GM23248 (cell line): ENCODE measurements around the gene ARPC5L. TPM values are rescaled to one million over a fixed set of nuclear protein-coding genes. Genes with fewer than 3 reads are reported as not detected.
"Not testable (repeated sequence)": the region's sequence is repeated elsewhere in the genome, so short reads cannot be mapped to it uniquely, and the experiment has no call there.

Source experiments
- DNase-seq: peaks from one replicate; pipeline ENCODE4 v3.0.0-alpha.2; 2015
- H2AFZ ChIP-seq: fragments of 200-600 bp; sonication (generic); 2 replicates; pipeline ENCODE4 v1.6.1; 2016; ENCODE audit warnings: antibody characterized with exemption
- H3F3A ChIP-seq: fragments of 200-600 bp; sonication (generic); 2 replicates; pipeline ENCODE4 v1.6.1; 2016; ENCODE audit warnings: mild to moderate bottlenecking, antibody characterized with exemption, mixed run types; ENCODE audit not compliant: insufficient read depth
- H3K27ac ChIP-seq: fragments of 200-600 bp; sonication (generic); 2 replicates; pipeline ENCODE4 v1.5.1; 2016; ENCODE audit warnings: mild to moderate bottlenecking
- H3K27me3 ChIP-seq: fragments of 200-600 bp; sonication (generic); replicated peaks from 2 replicates; pipeline ENCODE4 v1.6.1; 2016; ENCODE audit warnings: mild to moderate bottlenecking; ENCODE audit not compliant: insufficient read depth
- H3K36me3 ChIP-seq: fragments of 200-600 bp; sonication (generic); 2 replicates; pipeline ENCODE4 v1.6.1; 2016; ENCODE audit warnings: low read depth, mild to moderate bottlenecking
- H3K4me1 ChIP-seq: fragments of 200-600 bp; sonication (generic); 2 replicates; pipeline ENCODE4 v1.6.1; 2016; ENCODE audit warnings: mild to moderate bottlenecking; ENCODE audit not compliant: insufficient read depth
- H3K4me2 ChIP-seq: fragments of 200-600 bp; sonication (generic); one replicate; pipeline ENCODE4 v1.6.1; 2016; ENCODE audit warnings: mild to moderate bottlenecking; ENCODE audit not compliant: unreplicated experiment
- H3K4me3 ChIP-seq: fragments of 200-600 bp; sonication (generic); 2 replicates; pipeline ENCODE4 v1.5.1; 2016; ENCODE audit warnings: mild to moderate bottlenecking
- H3K79me2 ChIP-seq: fragments of 200-600 bp; sonication (generic); 2 replicates; pipeline ENCODE4 v1.6.1; 2016; ENCODE audit warnings: mild to moderate bottlenecking; ENCODE audit not compliant: insufficient read depth
- H3K9ac ChIP-seq: fragments of 200-600 bp; sonication (generic); 2 replicates; pipeline ENCODE4 v1.6.1; 2016; ENCODE audit warnings: mild to moderate bottlenecking
- H3K9me2 ChIP-seq: fragments of 200-600 bp; sonication (generic); 2 replicates; pipeline ENCODE4 v1.6.1; 2016; ENCODE audit warnings: mixed run types, mild to moderate bottlenecking, moderate library complexity; ENCODE audit not compliant: insufficient read depth
- H3K9me3 ChIP-seq: fragments of 200-600 bp; sonication (generic); one replicate; pipeline ENCODE4 v1.6.1; 2017; ENCODE audit warnings: low read depth
- H4K20me1 ChIP-seq: fragments of 200-600 bp; sonication (generic); 2 replicates; pipeline ENCODE4 v1.6.0; 2016; ENCODE audit not compliant: insufficient read depth
- EZH2 ChIP-seq: fragments of 200-600 bp; sonication (generic); IDR thresholded peaks from 2 replicates; pipeline ENCODE4 v1.6.1; 2018; ENCODE audit warnings: antibody characterized with exemption, mild to moderate bottlenecking; ENCODE audit not compliant: insufficient read depth, poor library complexity, severe bottlenecking
- EZH2phosphoT487 ChIP-seq: fragments of 200-600 bp; sonication (generic); IDR thresholded peaks from 2 replicates; pipeline ENCODE4 v1.6.1; 2018; ENCODE audit warnings: antibody characterized with exemption, moderate library complexity, mild to moderate bottlenecking, low read depth; ENCODE audit not compliant: insufficient read depth
- WGBS, 2 experiments: methylation state at CpG; one replicate each; pipeline ENCODE4 v1.1.6; 2015 to 2017; ENCODE audit warnings: low lambda C conversion rate in 2 of 2, low coverage in 1 of 2; ENCODE audit errors: missing lambda C conversion rate in 2 of 2; 5-methylcytosine and 5-hydroxymethylcytosine counted together
- in situ Hi-C: fragments of 300-500 bp; cut with MboI; formaldehyde crosslinking; loops from 2 replicates; pipeline ENCODE4 v1.15.0; 2020
- polyA plus RNA-seq: library from polyadenylated mRNA; unstranded; fragments of >200 nt; fragmentation: Nextera tagmentation; extraction: Ambion mirVana; gene quantifications from 2 replicates; pipeline ENCODE4 v1.2.1, GENCODE V29; 2016
- total RNA-seq: library from RNA; depleted of rRNA; stranded (reverse); fragments of >200 nt; shearing (Covaris generic); gene quantifications from 2 replicates; pipeline ENCODE4 v1.2.3, GENCODE V29; 2014

ARPC5L gene
- total and polyA plus RNA-seq, 2 experiments from 2014 or later, result 31.5 to 77.6 TPM

DNA sequence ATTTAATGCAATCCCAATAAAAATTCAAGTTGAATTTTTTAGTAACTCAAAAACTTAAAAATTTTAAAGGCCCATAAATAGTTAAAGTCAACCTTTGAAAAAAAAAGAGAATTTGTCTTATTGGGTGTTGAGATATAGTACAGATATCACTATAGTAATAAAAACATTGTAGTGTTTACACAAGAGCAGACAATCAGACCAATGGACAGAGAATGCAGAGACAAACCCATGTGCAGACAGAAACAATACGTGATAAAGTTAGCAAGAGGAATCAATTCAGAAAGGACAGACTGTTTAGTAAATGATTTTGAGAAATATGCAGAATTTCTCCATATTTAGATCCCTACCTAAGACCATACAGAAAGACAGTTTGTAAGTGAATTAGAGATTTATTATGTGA lies 45.0 kb downstream of the ARPC5L start:
- Histone ChIP-seq H3K9ac (no peak overlapping the region), H3K4me2 (no peak overlapping the region), H2AFZ (no peak overlapping the region), H3K9me3 (no peaks in the 10 kb centered on the region), H3K79me2 (no peaks in the 10 kb centered on the region), H3K36me3 (peaks cover 16% of the 10 kb centered on the region; the same call in 1 of the 2 replicates), H4K20me1 (no peaks in the 10 kb centered on the region), H3K4me1 (peaks cover 2% of the 10 kb centered on the region; the same call in 1 of the 2 replicates), H3K27ac (no peak overlapping the region), H3K9me2 (no peaks in the 10 kb centered on the region), H3K27me3 (no peaks in the 10 kb centered on the region), H3K4me3 (no peak overlapping the region), H3F3A (peaks cover 6% of the 10 kb centered on the region; the same call in 1 of the 2 replicates)
- WGBS, 2 experiments, result 100% methylated on average over 1 of the region's 1 CpG
- DNase-seq, result no peak
- TF ChIP-seq EZH2, result no peak
- in situ Hi-C loops, result no loop called here

- no peak overlapping the region for H3K4me3 ChIP-seq
- H3K9me2 ChIP-seq, result no peaks in the 10 kb centered on the region
- no peak for DNase-seq
- no peak overlapping the region for H3K4me2 ChIP-seq
- TF ChIP-seq EZH2phosphoT487 (no peak), EZH2 (no peak)
- H3K27me3 ChIP-seq, result no peaks in the 10 kb centered on the region
- in situ Hi-C loops, result no loop called here
- no peaks in the 10 kb centered on the region for H3K9me3 ChIP-seq
- H3K4me1 ChIP-seq, result no peaks in the 10 kb centered on the region
- H4K20me1 ChIP-seq, result no peaks in the 10 kb centered on the region
- H3F3A ChIP-seq, result peaks cover 1% of the 10 kb centered on the region; the same call in 1 of the 2 replicates
- no peak overlapping the region for H3K9ac ChIP-seq
- 95 to 98% methylated on average over 2 of the region's 2 CpGs for WGBS, 2 experiments
- H3K27ac ChIP-seq, result no peak overlapping the region
- H2AFZ ChIP-seq, result no peak overlapping the region
- peaks cover 16% of the 10 kb centered on the region; the same call in 1 of the 2 replicates for H3K36me3 ChIP-seq
- no peaks in the 10 kb centered on the region for H3K79me2 ChIP-seq
Measured at GRCh38 chr9:124908098-124908497, 46.2 kb downstream of the ARPC5L start.

DNA sequence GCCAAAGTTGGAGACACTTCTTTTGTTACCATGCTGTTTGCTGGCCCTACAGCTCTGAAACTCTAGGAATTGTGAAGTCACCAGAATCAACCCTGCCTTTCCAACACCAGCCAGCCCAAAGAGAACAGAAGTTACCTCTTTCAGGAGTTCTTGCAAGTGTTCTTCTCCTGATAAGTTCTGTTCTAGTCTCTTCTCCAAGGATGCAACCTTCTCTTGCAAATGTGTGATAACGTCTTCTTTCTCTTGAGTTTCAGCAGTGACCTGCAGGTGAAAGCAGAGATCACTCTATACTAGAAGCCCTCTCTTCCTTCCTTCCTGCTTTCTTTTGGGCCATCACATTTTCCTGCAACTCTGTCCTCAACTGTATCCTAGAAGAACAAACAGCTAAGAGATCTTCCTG lies 49.8 kb downstream of the ARPC5L start:
- 93 to 96% methylated on average over 1 of the region's 1 CpG for WGBS, 2 experiments

GRCh38 chr9:124913378-124913777 lies 51.4 kb downstream of the ARPC5L start:
- H3K9me3 ChIP-seq, result no peaks in the 10 kb centered on the region
- H3K9me2 ChIP-seq, result no peaks in the 10 kb centered on the region
- H4K20me1 ChIP-seq, result no peaks in the 10 kb centered on the region
- H3K4me3 ChIP-seq, result no peak overlapping the region
- no peaks in the 10 kb centered on the region for H3K27me3 ChIP-seq
- TF ChIP-seq EZH2 (no peak), EZH2phosphoT487 (no peak)
- H3F3A ChIP-seq, result no peaks in the 10 kb centered on the region
- H3K4me2 ChIP-seq, result no peak overlapping the region
- H3K36me3 ChIP-seq, result 0 out of 2 replicates have a peak, but pooled peaks cover 12% of the 10 kb centered on the region
- 95 to 97% methylated on average over 2 of the region's 2 CpGs for WGBS, 2 experiments
- H3K9ac ChIP-seq, result no peak overlapping the region
- no peak overlapping the region for H3K27ac ChIP-seq
- H2AFZ ChIP-seq, result no peak overlapping the region
- no peak for DNase-seq
- in situ Hi-C loops, result no loop called here
- H3K4me1 ChIP-seq, result no peaks in the 10 kb centered on the region
- H3K79me2 ChIP-seq, result no peaks in the 10 kb centered on the region

More for the DNA sequence above, 49.8 kb downstream of the ARPC5L start:
- in situ Hi-C loops, result no loop called here
- no peaks in the 10 kb centered on the region for H3K9me2 ChIP-seq
- H3K9ac ChIP-seq, result no peak overlapping the region
- H3K27me3 ChIP-seq, result no peaks in the 10 kb centered on the region
- H4K20me1 ChIP-seq, result no peaks in the 10 kb centered on the region
- no peak overlapping the region for H2AFZ ChIP-seq
- H3K4me1 ChIP-seq, result no peaks in the 10 kb centered on the region
- H3K9me3 ChIP-seq, result no peaks in the 10 kb centered on the region
- no peak overlapping the region for H3K4me2 ChIP-seq
- TF ChIP-seq EZH2, result no peak
- TF ChIP-seq EZH2phosphoT487, result no peak
- H3F3A ChIP-seq, result no peaks in the 10 kb centered on the region
- peaks cover 27% of the 10 kb centered on the region; the same call in 1 of the 2 replicates for H3K36me3 ChIP-seq
- H3K4me3 ChIP-seq, result no peak overlapping the region
- no peak overlapping the region for H3K27ac ChIP-seq
- DNase-seq, result no peak
- no peaks in the 10 kb centered on the region for H3K79me2 ChIP-seq

- in situ Hi-C loops, result no loop called here
- no peaks in the 10 kb centered on the region for H3K9me2 ChIP-seq
- no peak overlapping the region for H3K4me2 ChIP-seq
- H3K36me3 ChIP-seq, result peaks cover 21% of the 10 kb centered on the region
- no peaks in the 10 kb centered on the region for H3K27me3 ChIP-seq
- H3K4me3 ChIP-seq, result no peak overlapping the region
- TF ChIP-seq EZH2phosphoT487 (no peak), EZH2 (no peak)
- no peaks in the 10 kb centered on the region for H3K4me1 ChIP-seq
- H3K9me3 ChIP-seq, result no peaks in the 10 kb centered on the region
- DNase-seq, result no peak
- no peak overlapping the region for H3K27ac ChIP-seq
- no peaks in the 10 kb centered on the region for H4K20me1 ChIP-seq
- H3K79me2 ChIP-seq, result no peaks in the 10 kb centered on the region
- H3K9ac ChIP-seq, result no peak overlapping the region
- H3F3A ChIP-seq, result no peaks in the 10 kb centered on the region
- WGBS, 2 experiments, result 91 to 94% methylated on average over 5 of the region's 5 CpGs
- no peak overlapping the region for H2AFZ ChIP-seq
Measured at GRCh38 chr9:124914753-124915405, 52.9 kb downstream of the ARPC5L start.

DNA sequence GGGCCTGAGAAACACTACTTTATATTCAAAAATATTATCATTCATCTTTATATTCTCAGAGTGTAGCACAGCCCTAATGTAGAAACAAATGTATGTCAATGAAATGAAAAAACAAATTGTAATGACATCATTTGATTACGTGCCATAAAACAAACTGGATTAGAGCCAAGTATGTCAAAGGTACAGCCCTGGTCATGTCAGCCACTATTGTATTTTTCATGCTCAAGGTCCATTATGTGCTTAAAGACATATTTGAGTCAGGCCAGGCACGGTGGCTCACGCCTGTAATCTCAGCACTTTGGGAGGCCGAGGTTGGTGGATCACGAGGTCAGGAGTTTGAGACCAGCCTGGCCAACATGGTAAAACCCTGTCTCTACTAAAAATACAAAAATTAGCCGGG lies 58.5 kb downstream of the ARPC5L start:
- H3K9me3 ChIP-seq, H3F3A ChIP-seq, H3K27me3 ChIP-seq, H3K4me2 ChIP-seq, H3K79me2 ChIP-seq, H2AFZ ChIP-seq, in situ Hi-C loops, H3K9me2 ChIP-seq, H3K4me1 ChIP-seq, H3K4me3 ChIP-seq, H4K20me1 ChIP-seq, H3K27ac ChIP-seq, H3K9ac ChIP-seq: not testable (repeated sequence)
- peaks cover 40% of the 10 kb centered on the region for H3K36me3 ChIP-seq
- DNase-seq, result peak; percentile 14
- WGBS, 2 experiments, result 86 to 87% methylated on average over 6 of the region's 6 CpGs
